GM12878 (cell line): ENCODE data around the gene WDR89. TPM values are rescaled to one million over a fixed set of nuclear protein-coding genes. Genes with fewer than 3 reads are reported as not detected.
A peak's percentile ranks its signal among the peaks of the same experiment; 100 is the strongest.

Source experiments
- ATAC-seq: fragments of 200-7000 bp; cut with Tn5 transposase; 3 replicates; pipeline ENCODE4 v1.9.1; 2020; ENCODE audit warnings: mild to moderate bottlenecking, moderate library complexity
- BruUV-seq: library from RNA; stranded (reverse); fragments of 400-500 nt; replicated peaks from 2 replicates; lab custom pipeline; 2021; lab: Mats Ljungman, UMichigan
- CTCF ChIA-PET: fragments of 300-600 bp; sonication (Branson Sonifier 250); formaldehyde crosslinking; extraction: SDS; loops from one replicate; lab custom pipeline; 2021; ENCODE audit warnings: inconsistent platforms; lab: Yijun Ruan, JAX
- POLR2A ChIA-PET: fragments of 350-600 bp; formaldehyde crosslinking; extraction: SDS; loops from one replicate; lab custom pipeline; 2021; ENCODE audit warnings: inconsistent platforms; lab: Charles Lee
- RAD21 ChIA-PET: fragments of 300-600 bp; sonication (Branson Sonifier 250); formaldehyde crosslinking; loops from one replicate; lab custom pipeline; 2023; ENCODE audit warnings: antibody characterized with exemption; ENCODE audit not compliant: unreplicated experiment; lab: Charles Lee
- SMC1A ChIA-PET: fragments of 300-600 bp; sonication (Branson Sonifier 250); formaldehyde crosslinking; loops from one replicate; lab custom pipeline; 2023; ENCODE audit not compliant: unreplicated experiment, uncharacterized antibody; lab: Charles Lee
- DNase-seq: peaks from one replicate; pipeline ENCODE4 v3.0.0-alpha.2; 2011; ENCODE audit warnings: low read depth, low spot score
- FAIRE-seq: peaks from 3 replicates; lab custom pipeline; 2011; peaks lifted over from hg19 to GRCh38; lab: Jason Lieb, UNC
- H2AFZ ChIP-seq: 2 replicates; pipeline ENCODE4 v1.6.0; 2011; ENCODE audit warnings: low read depth, low read length, control low read depth; ENCODE audit not compliant: control insufficient read depth
- H3K27ac ChIP-seq: 2 replicates; pipeline ENCODE4 v1.5.1; 2011; ENCODE audit warnings: control low read depth; ENCODE audit not compliant: control insufficient read depth, insufficient read depth
- H3K27me3 ChIP-seq, 2 experiments: replicated peaks in 1 of 2; 2 replicates each; pipeline versions ENCODE4 v1.6.0 to v1.6.1; 2011; ENCODE audit warnings: low read length in 1 of 2; ENCODE audit not compliant: control insufficient read depth in 2 of 2, insufficient read depth in 2 of 2
- H3K36me3 ChIP-seq, 2 experiments: 2 replicates each; pipeline ENCODE4 v1.5.1; 2011; ENCODE audit warnings: low read length in 1 of 2; ENCODE audit not compliant: control insufficient read depth in 2 of 2, insufficient read depth in 2 of 2
- H3K4me1 ChIP-seq: 2 replicates; pipeline ENCODE4 v1.6.1; 2011; ENCODE audit warnings: mild to moderate bottlenecking, low read length, moderate library complexity, mixed read lengths; ENCODE audit not compliant: control insufficient read depth, insufficient read depth
- H3K4me2 ChIP-seq: 2 replicates; pipeline ENCODE4 v1.6.0; 2011; ENCODE audit warnings: control low read depth; ENCODE audit not compliant: control insufficient read depth, insufficient read depth
- H3K4me3 ChIP-seq: fragments of 200-600 bp; sonication (generic); 2 replicates; pipeline ENCODE4 v1.5.1; 2016
- H3K79me2 ChIP-seq: 2 replicates; pipeline ENCODE4 v1.6.0; 2011; ENCODE audit warnings: low read length; ENCODE audit not compliant: control insufficient read depth, insufficient read depth
- H3K9ac ChIP-seq: 2 replicates; pipeline ENCODE4 v1.8.0; 2011; ENCODE audit warnings: low read length, control low read depth, mixed read lengths; ENCODE audit not compliant: control insufficient read depth, insufficient read depth
- H3K9me3 ChIP-seq: replicated peaks from 3 replicates; pipeline ENCODE4 v1.5.1; 2011; ENCODE audit warnings: mild to moderate bottlenecking, low read length; ENCODE audit not compliant: control insufficient read depth, insufficient read depth
- H4K20me1 ChIP-seq: 2 replicates; pipeline ENCODE4 v1.6.0; 2011; ENCODE audit not compliant: control insufficient read depth, insufficient read depth
- CBX5 ChIP-seq: sonication (generic); IDR thresholded peaks from 2 replicates; pipeline ENCODE4 v1.6.1; 2016; ENCODE audit warnings: low read depth, moderate library complexity, mild to moderate bottlenecking, inconsistent platforms
- ESRRA ChIP-seq: IDR thresholded peaks from 2 replicates; pipeline ENCODE4 v1.6.1; 2012; ENCODE audit warnings: mild to moderate bottlenecking, low read length, improper control_type of control experiment
- FOXK2 ChIP-seq: fragments of 450-650 bp; IDR thresholded peaks from 2 replicates; pipeline ENCODE4 v1.6.1; 2017; ENCODE audit warnings: mild to moderate bottlenecking, moderate library complexity
- IKZF1 ChIP-seq: fragments of 450-650 bp; conservative IDR thresholded peaks from 2 replicates; pipeline ENCODE4 v1.6.1; 2017; ENCODE audit warnings: antibody characterized with exemption, mild to moderate bottlenecking
- IRF3 ChIP-seq: fragments of 450-650 bp; IDR thresholded peaks from 2 replicates; pipeline ENCODE4 v1.6.1; 2014; ENCODE audit warnings: mild to moderate bottlenecking
- MEF2A ChIP-seq: IDR thresholded peaks from 2 replicates; pipeline ENCODE4 v1.6.1; 2011; ENCODE audit warnings: low read depth, mild to moderate bottlenecking, low read length, moderate library complexity; ENCODE audit not compliant: insufficient read depth
- POLR2A ChIP-seq: IDR thresholded peaks from 2 replicates; pipeline ENCODE4 v1.6.1; 2011; ENCODE audit warnings: low read depth, mild to moderate bottlenecking, low read length
- POLR2AphosphoS2 ChIP-seq: IDR thresholded peaks from 2 replicates; pipeline ENCODE4 v1.6.1; 2011; ENCODE audit warnings: low read depth, mild to moderate bottlenecking, low read length, improper control_type of control experiment, moderate library complexity
- SMC3 ChIP-seq: IDR thresholded peaks from 2 replicates; pipeline ENCODE4 v1.6.1; 2011; ENCODE audit warnings: low read length, improper control_type of control experiment, borderline replicate concordance
- ZNF217 ChIP-seq: fragments of 450-650 bp; IDR thresholded peaks from 2 replicates; pipeline ENCODE4 v1.6.1; 2017; ENCODE audit warnings: antibody characterized with exemption, mild to moderate bottlenecking
- ZNF384 ChIP-seq: IDR thresholded peaks from 2 replicates; pipeline ENCODE4 v1.6.1; 2012; ENCODE audit warnings: low read depth, mild to moderate bottlenecking, low read length, improper control_type of control experiment, borderline replicate concordance
- WGBS: methylation state at CpG from one replicate; pipeline ENCODE4 v1.1.6; 2016; ENCODE audit warnings: low lambda C conversion rate; ENCODE audit not compliant: insufficient replicate concordance, insufficient coverage; ENCODE audit errors: missing lambda C conversion rate; 5-methylcytosine and 5-hydroxymethylcytosine counted together
- in situ Hi-C: fragments of 300-500 bp; cut with MboI; formaldehyde crosslinking; loops from 9 replicates; pipeline ENCODE4 v1.14.3; 2018; ENCODE audit warnings: mixed read lengths
- intact Hi-C: fragments of 100-400 bp; cut with micrococcal nuclease; formaldehyde crosslinking; loops from one replicate; pipeline ENCODE4 v1.14.2; 2022; ENCODE audit not compliant: unreplicated experiment
- polyA plus RNA-seq, 11 experiments: library from polyadenylated mRNA; depleted of rRNA in 4 of 11; unstranded in 6 of 11; stranded (reverse) in 5 of 11; fragments of >200 nt; fragmentation: Nextera tagmentation in 4 of 11; fragmentation: Illumina TruSeq in 1 of 11; extraction: Ambion mirVana in 4 of 11; extraction: Trizol in 1 of 11; gene quantifications; 1 replicate in 1 of 11; 2 replicates in 10 of 11; pipeline versions ENCODE4 v1.2.1 to v1.2.3, GENCODE V29; 2011 to 2016; ENCODE audit warnings: inconsistent platforms in 2 of 11, missing spikeins in 2 of 11, low read depth in 1 of 11
- total RNA-seq, 4 experiments: library from RNA; depleted of rRNA in 3 of 4; stranded (reverse); fragments of >200 nt in 3 of 4; fragmentation: Illumina TruSeq in 1 of 4; extraction: Trizol in 1 of 4; gene quantifications; 2 replicates each; pipeline versions ENCODE4 v1.2.1 to v1.2.3, GENCODE V29; 2013 to 2021
- TF ChIP-seq, protein P1 (sequence below): fragments of 450-650 bp; formaldehyde crosslinking; IDR thresholded peaks from 2 replicates; pipeline ENCODE4 v1.4.0; 2022; ENCODE audit warnings: mild to moderate bottlenecking, moderate library complexity
- TF ChIP-seq, protein P2 (sequence below): fragments of 150-350 bp; IDR thresholded peaks from 2 replicates; pipeline ENCODE4 v1.6.1; 2014; ENCODE audit warnings: mild to moderate bottlenecking, low read depth, low read length

WDR89 gene
- total and polyA plus RNA-seq, 10 of the 15 experiments (the other 5 are each of a cell fraction or from before 2014, with no cell fraction given), result 11.8 to 25.7 (median 17.5) TPM

- in situ Hi-C loops, result no loop called here
- CTCF ChIA-PET, result interaction anchor here (0.6 to 1.8 kb wide), 6 partner anchors 19 to 245 kb away, joined by 3 to 6 read pairs (median 4); no protein-coding TSS in a partner anchor
Observed at GRCh38 chr14:63670692-63671091, 29.0 kb upstream of the WDR89 start.

GRCh38 chr14:63666335-63666734 lies 24.7 kb upstream of the WDR89 start:
- H3K27me3 ChIP-seq, result no peaks in the 10 kb centered on the region
- no peak overlapping the region for H3K9ac ChIP-seq
- WGBS, result 55% methylated on average over 1 of the region's 1 CpG
- BruUV-seq, result no TSS peak
- no peaks in the 10 kb centered on the region for H4K20me1 ChIP-seq
- H3K79me2 ChIP-seq, result no peaks in the 10 kb centered on the region
- no peaks in the 10 kb centered on the region for H3K4me1 ChIP-seq
- ChIA-PET POLR2A (interaction anchor here (0.6 kb wide), 1 partner anchor 17 kb away, joined by 4 read pairs; no protein-coding TSS in a partner anchor), CTCF (no interaction called here), RAD21 (no interaction called here), SMC1A (interaction anchor here (0.9 to 1.2 kb wide), 7 partner anchors 10 to 39 kb away, joined by 3 to 5 read pairs (median 3); partner anchors contain the start of gene WDR89)
- in situ Hi-C loops, result no loop called here
- intact Hi-C loops, result no loop called here
- no peaks in the 10 kb centered on the region for H3K9me3 ChIP-seq
- H3K36me3 ChIP-seq, result no peaks in the 10 kb centered on the region
- H3K4me2 ChIP-seq, result no peak overlapping the region
- H2AFZ ChIP-seq, result no peak overlapping the region
- ATAC-seq, result no peak
- H3K4me3 ChIP-seq, result no peak overlapping the region
- no peak for FAIRE-seq
- no peak overlapping the region for H3K27ac ChIP-seq
- DNase-seq, result no peak
- TF ChIP-seq FOXK2 (no peak), ESRRA (no peak), POLR2AphosphoS2 (no peak), SMC3 (no peak), MEF2A (no peak), CBX5 (no peak), ZNF217 (no peak), IRF3 (no peak), POLR2A (no peak)
- TF ChIP-seq, protein P1, sequence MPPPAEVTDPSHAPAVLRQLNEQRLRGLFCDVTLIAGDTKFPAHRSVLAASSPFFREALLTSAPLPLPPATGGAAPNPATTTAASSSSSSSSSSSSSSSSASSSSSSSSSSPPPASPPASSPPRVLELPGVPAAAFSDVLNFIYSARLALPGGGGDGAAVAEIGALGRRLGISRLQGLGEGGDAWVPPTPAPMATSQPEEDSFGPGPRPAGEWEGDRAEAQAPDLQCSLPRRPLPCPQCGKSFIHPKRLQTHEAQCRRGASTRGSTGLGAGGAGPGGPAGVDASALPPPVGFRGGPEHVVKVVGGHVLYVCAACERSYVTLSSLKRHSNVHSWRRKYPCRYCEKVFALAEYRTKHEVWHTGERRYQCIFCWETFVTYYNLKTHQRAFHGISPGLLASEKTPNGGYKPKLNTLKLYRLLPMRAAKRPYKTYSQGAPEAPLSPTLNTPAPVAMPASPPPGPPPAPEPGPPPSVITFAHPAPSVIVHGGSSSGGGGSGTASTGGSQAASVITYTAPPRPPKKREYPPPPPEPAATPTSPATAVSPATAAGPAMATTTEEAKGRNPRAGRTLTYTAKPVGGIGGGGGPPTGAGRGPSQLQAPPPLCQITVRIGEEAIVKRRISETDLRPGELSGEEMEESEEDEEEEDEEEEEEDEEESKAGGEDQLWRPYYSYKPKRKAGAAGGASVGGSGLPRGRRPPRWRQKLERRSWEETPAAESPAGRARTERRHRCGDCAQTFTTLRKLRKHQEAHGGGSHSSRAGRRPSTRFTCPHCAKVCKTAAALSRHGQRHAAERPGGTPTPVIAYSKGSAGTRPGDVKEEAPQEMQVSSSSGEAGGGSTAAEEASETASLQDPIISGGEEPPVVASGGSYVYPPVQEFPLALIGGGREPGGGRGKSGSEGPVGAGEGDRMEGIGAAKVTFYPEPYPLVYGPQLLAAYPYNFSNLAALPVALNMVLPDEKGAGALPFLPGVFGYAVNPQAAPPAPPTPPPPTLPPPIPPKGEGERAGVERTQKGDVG (CRISPR knock-in tag), result no peak
- TF ChIP-seq, protein P2, sequence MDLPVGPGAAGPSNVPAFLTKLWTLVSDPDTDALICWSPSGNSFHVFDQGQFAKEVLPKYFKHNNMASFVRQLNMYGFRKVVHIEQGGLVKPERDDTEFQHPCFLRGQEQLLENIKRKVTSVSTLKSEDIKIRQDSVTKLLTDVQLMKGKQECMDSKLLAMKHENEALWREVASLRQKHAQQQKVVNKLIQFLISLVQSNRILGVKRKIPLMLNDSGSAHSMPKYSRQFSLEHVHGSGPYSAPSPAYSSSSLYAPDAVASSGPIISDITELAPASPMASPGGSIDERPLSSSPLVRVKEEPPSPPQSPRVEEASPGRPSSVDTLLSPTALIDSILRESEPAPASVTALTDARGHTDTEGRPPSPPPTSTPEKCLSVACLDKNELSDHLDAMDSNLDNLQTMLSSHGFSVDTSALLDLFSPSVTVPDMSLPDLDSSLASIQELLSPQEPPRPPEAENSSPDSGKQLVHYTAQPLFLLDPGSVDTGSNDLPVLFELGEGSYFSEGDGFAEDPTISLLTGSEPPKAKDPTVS, result no peak

More at GRCh38 chr14:63670692-63671091, 29.0 kb upstream of the WDR89 start:
- BruUV-seq, result no TSS peak
- Histone ChIP-seq H3K27me3 (no peaks in the 10 kb centered on the region), H3K36me3 (no peaks in the 10 kb centered on the region), H4K20me1 (no peaks in the 10 kb centered on the region), H3K9me3 (no peaks in the 10 kb centered on the region), H3K79me2 (no peaks in the 10 kb centered on the region), H3K4me3 (no peak overlapping the region), H3K4me2 (no peak overlapping the region), H3K27ac (no peak overlapping the region), H3K9ac (no peak overlapping the region), H3K4me1 (no peaks in the 10 kb centered on the region), H2AFZ (no peak overlapping the region)
- 0 out of 2 replicates have a peak, but pooled peaks have one; percentile 7 for TF ChIP-seq ZNF384
- no peak for TF ChIP-seq CBX5
- 0 out of 2 replicates have a peak, but pooled peaks have one; percentile 32 for TF ChIP-seq IKZF1
- intact Hi-C loops, result no loop called here
- RAD21 ChIA-PET, result interaction anchor here (0.6 to 1.6 kb wide), 7 partner anchors 20 to 100 kb away, joined by 3 to 7 read pairs (median 3); no protein-coding TSS in a partner anchor
- SMC1A ChIA-PET, result interaction anchor here (0.6 to 3.7 kb wide), 7 partner anchors 10 to 56 kb away, joined by 3 to 17 read pairs (median 4); partner anchors contain the start of gene WDR89
- FAIRE-seq, result no peak
- ATAC-seq, result no peak
- DNase-seq, result no peak
- POLR2A ChIA-PET, result interaction anchor here (0.6 to 0.8 kb wide), 5 partner anchors 19 to 84 kb away, joined by 3 to 8 read pairs (median 4); no protein-coding TSS in a partner anchor
